ENCODE results near the gene ERF. TPM values are rescaled to one million over a fixed set of nuclear protein-coding genes. Genes with fewer than 3 reads are reported as not detected.

ERF gene
- total and polyA plus RNA-seq, 2 of the 4 experiments (the other 2 are of a cell fraction) = 5.2 to 32.4 TPM

- TF ChIP-seq MXI1 (IDR thresholded peaks at IDR 0.05; ENCODE audit: borderline replicate concordance, low read depth, low read length) = no peak
- TF ChIP-seq MAFK (IDR thresholded peaks at IDR 0.05; ENCODE audit: low read depth, low read length) = no peak
These were observed 3.2 kb downstream of the ERF start (continued) for GRCh38 chr19:42251572-42252358.
